HEK293T (cell line): ENCODE results near the gene CRIM1.

Source experiments
- BHLHE40 ChIP-seq: fragments of 450-650 bp; IDR thresholded peaks from 2 replicates; pipeline ENCODE4 v1.6.1; 2016; ENCODE audit warnings: mild to moderate bottlenecking, moderate library complexity, borderline replicate concordance
- CTBP1 ChIP-seq: fragments of 450-650 bp; IDR thresholded peaks from 2 replicates; pipeline ENCODE4 v1.6.1; 2016; ENCODE audit warnings: borderline replicate concordance
- ELF4 ChIP-seq: fragments of 450-650 bp; IDR thresholded peaks from 2 replicates; pipeline ENCODE4 v1.6.1; 2017; ENCODE audit warnings: antibody characterized with exemption
- FOXA1 ChIP-seq: fragments of 450-650 bp; IDR thresholded peaks from 2 replicates; pipeline ENCODE4 v1.6.1; 2016; ENCODE audit warnings: mild to moderate bottlenecking
- FOXK2 ChIP-seq: fragments of 450-650 bp; IDR thresholded peaks from 2 replicates; pipeline ENCODE4 v1.6.1; 2016; ENCODE audit warnings: mild to moderate bottlenecking
- NFRKB ChIP-seq: fragments of 450-650 bp; IDR thresholded peaks from 2 replicates; pipeline ENCODE4 v1.6.1; 2016; ENCODE audit warnings: mild to moderate bottlenecking, moderate library complexity
- SP1 ChIP-seq: fragments of 450-650 bp; IDR thresholded peaks from 2 replicates; pipeline ENCODE4 v1.6.1; 2017
- SUZ12 ChIP-seq: fragments of 450-650 bp; IDR thresholded peaks from 2 replicates; pipeline ENCODE4 v1.6.1; 2016; ENCODE audit warnings: mild to moderate bottlenecking

DNA sequence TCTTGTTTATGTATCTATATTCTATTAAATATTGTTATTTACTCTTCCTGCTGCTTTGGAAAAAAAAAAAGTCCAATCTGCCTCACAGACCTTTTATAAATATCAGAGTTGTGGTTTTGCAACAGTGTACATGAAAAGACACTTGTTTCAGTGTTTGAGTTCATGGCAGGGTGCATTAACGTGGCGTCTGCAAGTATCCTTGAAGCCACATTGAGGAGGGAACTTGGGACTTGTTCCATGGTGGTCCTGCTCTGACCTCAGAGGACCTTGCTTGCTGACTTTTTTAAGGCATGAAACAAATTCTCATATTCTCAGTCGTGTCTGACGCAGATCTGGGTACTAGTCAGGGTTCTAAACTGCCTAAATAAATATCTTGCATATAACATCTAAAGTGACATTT lies 55.1 kb downstream of the CRIM1 start:
- TF ChIP-seq FOXA1 (no peak), NFRKB (no peak), ELF4 (no peak), SUZ12 (no peak), CTBP1 (no peak), FOXK2 (no peak), SP1 (no peak), BHLHE40 (no peak)
